Measurements from ENCODE around the gene ARHGAP42.
"Not testable (repeated sequence)": the region's sequence is repeated elsewhere in the genome, so short reads cannot be mapped to it uniquely, and the experiment has no call there.

Gene ARHGAP42

GRCh38 chr11:100965346-100965745 lies 278.3 kb downstream of the ARHGAP42 start:
- no peak for DNase-seq (ENCODE audit: low read depth in 2 of 2)

DNA sequence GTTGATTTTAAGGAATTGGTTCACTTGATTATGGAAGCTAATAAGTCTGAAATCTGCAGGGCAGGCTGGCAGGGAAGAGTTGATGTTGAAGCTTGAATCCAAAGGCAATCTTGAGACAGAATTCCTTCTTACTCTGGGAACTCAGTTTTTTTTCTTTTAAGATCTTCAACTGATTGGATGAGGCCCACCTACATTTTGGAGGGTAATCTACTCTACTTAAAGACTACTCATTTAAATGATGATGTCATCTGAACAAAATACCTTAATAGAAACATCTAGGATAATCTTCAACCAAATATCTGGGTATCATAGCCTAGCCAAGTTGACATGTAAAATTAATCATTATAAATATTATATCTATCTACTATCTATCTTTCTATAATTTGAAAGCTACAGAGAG lies 279.3 kb downstream of the ARHGAP42 start:
- no peak for DNase-seq (ENCODE audit: low read depth in 2 of 2)

GRCh38 chr11:100969008-100969407 lies 281.9 kb downstream of the ARHGAP42 start:
- no peak for DNase-seq (ENCODE audit: low read depth in 2 of 2)

GRCh38 chr11:100970283-100971164 lies 283.4 kb downstream of the ARHGAP42 start:
- DNase-seq (ENCODE audit: low read depth in 2 of 2) = no peak

DNA sequence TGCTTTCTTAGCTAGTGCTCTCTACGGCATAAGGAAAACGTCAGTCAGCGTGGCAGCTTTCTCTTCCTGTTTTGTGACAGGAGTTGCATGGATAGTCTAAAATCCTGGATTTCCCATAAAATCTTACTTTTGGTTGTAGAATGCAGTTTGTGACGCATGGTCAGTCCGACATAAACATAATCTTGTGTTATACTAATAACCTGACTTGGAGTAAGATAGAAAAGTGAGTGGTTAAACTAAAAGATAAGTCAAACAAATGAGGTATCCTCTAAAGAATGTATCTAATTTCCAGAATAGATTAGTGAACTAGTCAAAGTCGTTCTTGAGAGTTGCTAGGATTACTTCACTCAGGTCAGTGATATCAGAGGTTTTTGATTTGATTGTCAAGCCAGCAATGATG lies 285.0 kb downstream of the ARHGAP42 start:
- DNase-seq (ENCODE audit: low read depth in 2 of 2) = no peak

DNA sequence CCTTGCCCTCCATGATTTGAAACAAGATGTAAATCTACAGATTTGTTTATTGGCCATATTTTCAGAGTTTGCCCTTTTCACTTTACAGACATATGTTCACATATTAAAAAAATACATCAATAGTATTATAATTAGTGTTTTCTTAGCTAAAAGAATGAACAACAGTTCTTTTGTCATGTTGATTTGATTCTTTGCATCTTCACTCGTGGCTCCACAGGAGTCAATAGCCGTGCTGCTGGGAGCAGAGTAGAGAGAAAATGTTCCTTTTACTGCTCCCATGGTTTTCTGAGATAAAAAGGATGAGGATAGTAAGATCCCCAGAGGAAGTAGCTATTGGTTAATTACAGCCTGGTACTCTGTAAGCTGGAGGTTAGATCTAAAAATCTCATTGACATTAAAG lies 291.4 kb downstream of the ARHGAP42 start:
- no peak for DNase-seq (ENCODE audit: low read depth in 2 of 2)

DNA sequence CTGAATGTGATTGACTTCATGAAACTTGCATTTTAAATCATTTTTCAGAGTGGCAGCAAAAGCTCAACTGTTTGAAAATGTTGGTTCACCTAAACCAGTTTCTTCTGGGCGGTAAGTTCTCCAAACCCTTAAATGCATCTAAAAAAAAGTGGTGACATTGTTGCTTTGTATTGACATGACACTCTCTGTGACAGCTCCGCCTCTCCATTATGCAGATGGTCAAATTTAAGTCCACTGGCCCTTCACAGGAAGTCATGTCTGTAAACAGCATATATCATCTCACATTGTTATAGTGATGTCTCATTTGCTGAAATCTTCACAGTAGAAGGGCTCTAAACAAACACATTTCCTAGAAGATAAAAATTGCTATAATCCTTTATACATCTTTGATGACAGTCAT lies 291.9 kb downstream of the ARHGAP42 start:
- no peak for DNase-seq (ENCODE audit: low read depth in 2 of 2)

GRCh38 chr11:100980156-100980555 lies 293.1 kb downstream of the ARHGAP42 start:
- no peak for DNase-seq (ENCODE audit: low read depth in 2 of 2)

DNA sequence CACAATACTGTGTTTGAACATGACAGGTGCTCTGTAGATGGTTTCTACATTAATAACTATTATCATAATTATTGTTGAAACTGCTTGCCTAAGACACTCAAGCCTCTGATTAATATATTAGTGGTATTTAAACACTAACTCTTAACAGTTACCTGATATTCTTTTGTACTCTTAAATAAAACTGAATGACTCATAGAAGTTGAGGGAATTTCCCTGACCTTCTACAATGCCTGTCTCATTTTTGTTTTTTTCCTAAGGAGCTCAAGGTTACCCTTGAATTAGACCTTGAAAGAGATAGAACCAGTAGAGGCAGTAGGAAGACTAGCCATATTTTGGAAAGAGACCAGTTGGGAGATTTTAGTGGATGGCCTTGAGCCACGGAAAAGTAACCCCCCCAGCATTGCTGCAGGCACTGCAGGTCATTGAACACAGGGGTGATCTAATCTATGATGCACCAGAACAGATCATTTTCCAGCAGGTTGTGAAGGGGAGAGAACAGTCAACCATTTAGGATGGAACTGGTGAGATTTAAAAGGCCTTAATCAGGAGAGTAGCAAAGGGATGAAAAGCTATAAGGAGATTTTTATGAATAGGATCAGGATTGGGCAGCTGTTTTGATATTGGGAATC lies 294.2 kb downstream of the ARHGAP42 start:
- no peak for DNase-seq (ENCODE audit: low read depth in 2 of 2)

DNA sequence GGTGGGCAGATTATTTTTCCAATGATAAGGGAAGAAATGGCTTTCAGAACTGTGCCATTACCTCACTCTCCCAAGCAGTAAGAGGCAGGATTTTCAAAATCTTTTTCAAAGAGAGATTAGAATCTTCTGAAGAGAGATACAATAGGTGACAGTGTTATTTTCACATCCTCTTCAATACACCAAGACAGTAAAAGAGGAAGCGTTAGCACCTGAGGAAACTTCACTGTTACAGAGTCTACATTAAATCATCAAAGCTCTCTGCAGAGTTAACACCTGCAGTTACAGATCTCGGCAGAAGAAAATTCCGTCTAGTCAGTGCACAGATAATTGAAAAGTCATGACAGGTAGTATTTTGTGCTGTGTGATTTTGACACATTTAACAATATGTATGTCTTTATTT lies 297.6 kb downstream of the ARHGAP42 start:
- no peak for DNase-seq (ENCODE audit: low read depth in 2 of 2)

- no peak for DNase-seq (ENCODE audit: low read depth in 2 of 2)
These were observed 303.8 kb downstream of the ARHGAP42 start for GRCh38 chr11:100990931-100991330.

- DNase-seq (ENCODE audit: low read depth in 2 of 2) = no peak
These were observed 304.5 kb downstream of the ARHGAP42 start for GRCh38 chr11:100991541-100991940.

DNA sequence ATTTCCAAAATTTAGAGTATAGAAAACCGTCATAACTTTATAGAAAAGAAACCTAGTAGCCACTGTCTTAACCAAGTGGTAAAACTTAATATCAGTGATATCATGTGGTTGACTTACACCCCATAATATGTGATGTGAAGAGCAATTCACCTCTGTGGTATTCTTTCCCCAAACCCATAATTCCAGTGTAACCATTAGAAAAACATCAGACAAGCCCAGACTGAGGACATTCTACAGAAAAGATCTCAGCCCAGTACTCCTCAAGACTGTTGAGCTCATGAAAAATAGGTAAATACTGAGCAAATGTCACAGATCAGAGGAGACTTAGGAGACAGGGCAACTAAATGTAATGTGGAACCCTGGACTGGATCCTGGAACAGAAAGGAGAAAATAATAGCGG lies 307.9 kb downstream of the ARHGAP42 start:
- no peak for DNase-seq (ENCODE audit: low read depth in 2 of 2)

DNA sequence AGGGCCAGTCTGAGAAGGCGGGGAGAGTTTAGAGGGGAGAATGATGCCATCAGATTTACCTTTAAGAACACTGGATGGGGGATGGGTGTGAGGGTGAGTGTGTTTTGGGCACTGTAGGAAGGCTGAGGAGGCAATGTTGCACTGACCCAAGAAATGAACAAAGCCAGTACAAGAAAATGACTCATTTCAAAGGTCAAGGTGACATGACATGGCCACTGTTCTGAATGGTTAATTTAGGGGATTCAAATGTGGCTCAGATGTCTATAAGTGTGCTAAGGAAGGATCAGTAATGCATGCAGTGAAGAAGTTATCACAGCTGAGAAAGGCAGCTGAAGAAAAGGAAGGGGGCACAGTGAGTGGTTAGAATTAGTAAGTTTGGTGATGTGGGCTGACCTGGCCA lies 312.7 kb downstream of the ARHGAP42 start:
- DNase-seq (ENCODE audit: low read depth in 2 of 2) = no peak

GRCh38 chr11:101003468-101003867 lies 316.4 kb downstream of the ARHGAP42 start:
- DNase-seq (ENCODE audit: low read depth in 2 of 2) = no peak

GRCh38 chr11:101008961-101009689 lies 322.0 kb downstream of the ARHGAP42 start:
- DNase-seq (ENCODE audit: low read depth in 2 of 2) = no peak

DNA sequence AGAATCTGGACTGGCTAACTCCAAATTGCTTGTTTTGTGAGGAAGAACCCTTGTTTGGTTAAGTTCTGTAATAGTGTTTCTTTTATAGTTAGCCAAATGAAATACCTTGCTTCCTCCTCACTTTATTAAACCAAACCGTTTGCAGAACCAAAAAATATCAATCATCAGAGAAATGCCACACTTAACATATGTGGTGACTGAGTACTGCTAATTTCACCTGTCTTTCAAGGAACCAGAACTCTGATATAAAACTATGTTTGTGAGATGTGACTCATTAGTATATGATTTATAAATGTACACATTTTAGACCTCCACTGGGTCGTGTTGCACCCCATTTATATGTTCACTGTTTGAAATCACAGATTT lies 322.6 kb downstream of the ARHGAP42 start:
- DNase-seq (ENCODE audit: low read depth in 2 of 2) = no peak

- DNase-seq (ENCODE audit: low read depth in 2 of 2) = no peak
These were observed 323.8 kb downstream of the ARHGAP42 start for GRCh38 chr11:101010899-101011298.

DNA sequence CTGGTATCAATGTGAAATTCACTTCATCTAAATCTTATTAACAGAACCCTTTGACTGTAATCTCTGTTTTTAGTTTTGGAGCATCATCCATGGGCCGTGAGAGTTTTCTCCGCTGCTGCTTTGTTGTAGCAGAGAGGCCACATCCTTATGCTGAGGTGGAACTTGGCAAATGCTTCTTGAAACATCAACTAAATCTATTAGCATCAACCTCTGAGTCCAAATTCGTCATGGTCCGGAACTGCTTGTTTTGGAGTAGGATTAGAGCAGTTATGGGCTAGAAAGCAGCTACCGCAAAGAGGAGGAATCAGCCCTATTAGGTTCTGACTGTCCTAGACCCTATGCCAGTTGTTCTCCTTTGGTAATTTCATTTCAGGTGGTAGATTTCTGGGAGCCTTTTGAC lies 324.8 kb downstream of the ARHGAP42 start:
- DNase-seq (ENCODE audit: low read depth in 2 of 2) = no peak

- not testable (repeated sequence) for DNase-seq (ENCODE audit: low read depth in 2 of 2)
These were observed 326.6 kb downstream of the ARHGAP42 start for GRCh38 chr11:101013702-101014101.

- no peak for DNase-seq (ENCODE audit: low read depth in 2 of 2)
These were observed 327.7 kb downstream of the ARHGAP42 start for GRCh38 chr11:101014600-101015285.

- DNase-seq (ENCODE audit: low read depth in 2 of 2) = no peak
These were observed 332.8 kb downstream of the ARHGAP42 start for GRCh38 chr11:101019870-101020269.

Data from stimulated activated CD4-positive, alpha-beta T cell treated with anti-CD3 and anti-CD28 coated beads, Interleukin-4, amount 100 ng/mL, for 48 hours (primary cell).